BE2C (cell line): ENCODE measurements around the gene TCTN1.
"Not testable (repeated sequence)": the region's sequence is repeated elsewhere in the genome, so short reads cannot be mapped to it uniquely, and the experiment has no call there.

Experiments used
- DNase-seq: peaks from one replicate; pipeline ENCODE4 v3.0.0-alpha.2; 2020
- H3K27me3 ChIP-seq: fragments of 250-450 bp; sonication (Bioruptor Pico); 2 replicates; pipeline ENCODE4 v1.5.1; 2020; ENCODE audit warnings: mild to moderate bottlenecking
- H3K36me3 ChIP-seq: fragments of 250-450 bp; sonication (Bioruptor Pico); 2 replicates; pipeline ENCODE4 v1.5.1; 2020; ENCODE audit warnings: mild to moderate bottlenecking
- H3K4me1 ChIP-seq: fragments of 250-450 bp; sonication (Bioruptor Pico); 2 replicates; pipeline ENCODE4 v1.5.1; 2020
- H3K4me3 ChIP-seq: 2 replicates; pipeline ENCODE4 v1.5.1; 2011; ENCODE audit warnings: low read depth, low read length
- H3K9me3 ChIP-seq: fragments of 250-450 bp; sonication (Bioruptor Pico); 2 replicates; pipeline ENCODE4 v1.5.1; 2020
- CTCF ChIP-seq: IDR thresholded peaks from 2 replicates; pipeline ENCODE4 v1.5.1; 2012; ENCODE audit warnings: mild to moderate bottlenecking, low read depth, low read length

The TCTN1 gene

GRCh38 chr12:110590059-110590458 is 23.9 kb upstream of the TCTN1 start:
- Histone ChIP-seq H3K4me1 (no peaks in the 10 kb centered on the region), H3K36me3 (no peaks in the 10 kb centered on the region), H3K4me3 (no peak overlapping the region), H3K9me3 (no peaks in the 10 kb centered on the region), H3K27me3 (no peaks in the 10 kb centered on the region)
- no peak for DNase-seq
- no peak for TF ChIP-seq CTCF

GRCh38 chr12:110590806-110591326 is 23.1 kb upstream of the TCTN1 start:
- Histone ChIP-seq H3K36me3 (no peaks in the 10 kb centered on the region), H3K4me1 (no peaks in the 10 kb centered on the region), H3K4me3 (no peak overlapping the region), H3K9me3 (no peaks in the 10 kb centered on the region), H3K27me3 (no peaks in the 10 kb centered on the region)
- no peak for DNase-seq
- TF ChIP-seq CTCF = no peak

GRCh38 chr12:110591451-110592051 is 22.4 kb upstream of the TCTN1 start:
- H3K9me3 ChIP-seq = no peaks in the 10 kb centered on the region
- no peaks in the 10 kb centered on the region for H3K36me3 ChIP-seq
- no peak for DNase-seq
- H3K4me3 ChIP-seq = no peak overlapping the region
- no peaks in the 10 kb centered on the region for H3K4me1 ChIP-seq
- H3K27me3 ChIP-seq = no peaks in the 10 kb centered on the region
- no peak for TF ChIP-seq CTCF

GRCh38 chr12:110592078-110592477 is 21.9 kb upstream of the TCTN1 start:
- H3K27me3 ChIP-seq = no peaks in the 10 kb centered on the region
- H3K4me3 ChIP-seq = no peak overlapping the region
- H3K9me3 ChIP-seq = no peaks in the 10 kb centered on the region
- TF ChIP-seq CTCF = no peak
- H3K36me3 ChIP-seq = no peaks in the 10 kb centered on the region
- no peaks in the 10 kb centered on the region for H3K4me1 ChIP-seq
- no peak for DNase-seq

GRCh38 chr12:110592919-110593318 is 21.0 kb upstream of the TCTN1 start:
- H3K27me3 ChIP-seq = not testable (repeated sequence)

GRCh38 chr12:110597885-110598284 is 16.0 kb upstream of the TCTN1 start:
- Histone ChIP-seq H3K27me3 (no peaks in the 10 kb centered on the region), H3K4me3 (no peak overlapping the region), H3K36me3 (no peaks in the 10 kb centered on the region), H3K9me3 (no peaks in the 10 kb centered on the region), H3K4me1 (no peaks in the 10 kb centered on the region)
- no peak for TF ChIP-seq CTCF
- no peak for DNase-seq

More at GRCh38 chr12:110592919-110593318, 21.0 kb upstream of the TCTN1 start:
- not testable (repeated sequence) for H3K9me3 ChIP-seq, H3K36me3 ChIP-seq, H3K4me3 ChIP-seq, DNase-seq, H3K4me1 ChIP-seq
